ENCODE data around the gene MTURN. TPM values are rescaled to one million over a fixed set of nuclear protein-coding genes. Genes with fewer than 3 reads are reported as not detected.
"Not testable (repeated sequence)": the region's sequence is repeated elsewhere in the genome, so short reads cannot be mapped to it uniquely, and the experiment has no call there.

The MTURN gene
- total and polyA plus RNA-seq, 5 donors from 2014 or later, result 5.2 to 31.1 (median 6.2) TPM

GRCh38 chr7:30188381-30188780 is 53.6 kb downstream of the MTURN start:
- not testable (repeated sequence) for DNase-seq

DNA sequence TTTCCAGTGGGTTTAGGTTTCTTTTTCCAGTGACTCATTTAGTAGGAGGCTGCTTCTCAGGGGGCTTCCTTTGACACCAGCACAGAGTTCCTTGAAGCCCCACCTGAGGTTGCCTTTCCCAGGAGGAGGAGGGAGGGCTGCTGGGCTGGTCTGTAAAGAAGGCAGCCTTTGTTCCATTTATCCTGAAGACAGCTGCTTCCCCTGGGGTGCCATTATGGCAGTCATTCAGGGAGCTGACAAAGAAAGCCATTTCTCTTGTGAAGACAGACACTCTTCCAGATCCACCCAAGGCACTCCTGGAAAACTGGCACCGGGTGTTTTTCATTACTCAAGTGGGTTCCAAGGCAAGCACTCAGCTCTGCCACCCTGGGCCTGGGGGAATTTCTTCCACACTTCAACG is 54.0 kb downstream of the MTURN start:
- peaks cover 0 to 18% (median 4%) of the 10 kb centered on the region in 7 donors for H3K9me3 Mint-ChIP-seq
- H3K36me3 Mint-ChIP-seq, result peaks cover 16% of the 10 kb centered on the region
- no peaks in the 10 kb centered on the region for H3K4me1 ChIP-seq (ENCODE audit: control insufficient read depth, insufficient read depth, low read length, poor library complexity, severe bottlenecking)
- no peaks in the 10 kb centered on the region for H3K27me3 Mint-ChIP-seq
- H3K4me3 Mint-ChIP-seq, result no peak overlapping the region
- H3K36me3 ChIP-seq (ENCODE audit: control insufficient read depth, insufficient read depth, low read length), result no peaks in the 10 kb centered on the region
- no peak for ATAC-seq (ENCODE audit: low read depth in 2 of 2)
- peak overlapping the region in 1 of 3 donors; percentile 43 for H3K27ac Mint-ChIP-seq
- peaks cover 0 to 3% of the 10 kb centered on the region in 2 experiments for H3K9me3 ChIP-seq (ENCODE audit: control insufficient read depth in 2 of 2, low read length in 2 of 2)
- no peak overlapping the region for H3K4me3 ChIP-seq (ENCODE audit: low read depth, low read length)
- no peak overlapping the region for H3K27ac ChIP-seq (ENCODE audit: insufficient read depth, low read length, poor library complexity, severe bottlenecking)
- H3K27me3 ChIP-seq (ENCODE audit: control insufficient read depth, insufficient read depth, low read length), result no peaks in the 10 kb centered on the region
- no peaks in the 10 kb centered on the region for H3K4me1 Mint-ChIP-seq
- no peak for DNase-seq

More at GRCh38 chr7:30188381-30188780, 53.6 kb downstream of the MTURN start:
- H3K4me3 ChIP-seq (ENCODE audit: low read depth, low read length); H3K4me1 ChIP-seq (ENCODE audit: control insufficient read depth, insufficient read depth, low read length, poor library complexity, severe bottlenecking); H3K27ac Mint-ChIP-seq; H3K9me3 ChIP-seq (ENCODE audit: control insufficient read depth in 2 of 2, low read length in 2 of 2); H3K27me3 Mint-ChIP-seq; H3K27ac ChIP-seq (ENCODE audit: insufficient read depth, low read length, poor library complexity, severe bottlenecking); H3K36me3 ChIP-seq (ENCODE audit: control insufficient read depth, insufficient read depth, low read length); H3K4me3 Mint-ChIP-seq; H3K4me1 Mint-ChIP-seq; ATAC-seq (ENCODE audit: low read depth in 2 of 2); H3K27me3 ChIP-seq (ENCODE audit: control insufficient read depth, insufficient read depth, low read length): not testable (repeated sequence)
- Mint-ChIP-seq H3K9me3 (peaks cover 0 to 18% (median 4%) of the 10 kb centered on the region in 7 donors), H3K36me3 (peaks cover 14% of the 10 kb centered on the region)

GRCh38 chr7:30191809-30192208 is 57.0 kb downstream of the MTURN start:
- H3K36me3 ChIP-seq (ENCODE audit: control insufficient read depth, insufficient read depth, low read length), result no peaks in the 10 kb centered on the region
- no peaks in the 10 kb centered on the region for H3K4me1 Mint-ChIP-seq
- no peak overlapping the region for H3K4me3 ChIP-seq (ENCODE audit: low read depth, low read length)
- H3K9me3 ChIP-seq (ENCODE audit: control insufficient read depth in 2 of 2, low read length in 2 of 2), result peaks cover 8 to 11% of the 10 kb centered on the region in 2 experiments
- no peak overlapping the region for H3K27ac ChIP-seq (ENCODE audit: insufficient read depth, low read length, poor library complexity, severe bottlenecking)
- peaks cover 18% of the 10 kb centered on the region for H3K36me3 Mint-ChIP-seq
- peaks cover under 1% of the 10 kb centered on the region for H3K27me3 Mint-ChIP-seq
- peaks cover 0 to 32% (median 13%) of the 10 kb centered on the region in 7 donors for H3K9me3 Mint-ChIP-seq
- no peaks in the 10 kb centered on the region for H3K4me1 ChIP-seq (ENCODE audit: control insufficient read depth, insufficient read depth, low read length, poor library complexity, severe bottlenecking)
- no peak for ATAC-seq (ENCODE audit: low read depth in 2 of 2)
- DNase-seq, result no peak
- no peaks in the 10 kb centered on the region for H3K27me3 ChIP-seq (ENCODE audit: control insufficient read depth, insufficient read depth, low read length)
- H3K4me3 Mint-ChIP-seq, result no peak overlapping the region
- no peak overlapping the region for H3K27ac Mint-ChIP-seq

DNA sequence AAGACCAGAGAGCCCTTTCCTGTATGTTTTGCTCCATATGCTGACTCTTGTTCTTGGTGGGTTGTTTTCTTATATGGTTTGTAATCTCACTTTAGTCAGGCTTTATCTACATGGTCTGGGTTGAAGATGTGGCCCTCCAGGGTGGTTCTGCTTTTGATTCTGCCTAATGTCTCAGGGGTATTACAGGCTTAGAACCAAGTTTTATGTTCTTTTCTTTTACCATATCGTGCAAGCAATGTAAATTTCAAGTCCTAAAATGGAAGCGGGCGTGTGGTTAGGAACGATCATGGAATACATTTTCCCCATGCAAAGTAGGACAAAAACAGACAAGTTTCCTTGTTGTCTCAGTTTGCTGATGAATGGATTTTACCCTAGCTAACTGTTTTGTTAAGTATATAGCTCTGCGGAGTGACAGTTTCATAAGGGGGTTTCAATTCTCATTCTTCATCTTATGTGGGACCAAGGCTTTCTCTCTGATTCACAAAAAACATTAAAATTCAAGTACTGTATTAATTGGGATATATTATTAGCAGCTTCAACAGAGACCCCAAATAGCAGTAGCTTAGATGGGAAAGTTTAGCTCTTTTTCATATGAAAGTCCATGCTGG is 58.7 kb downstream of the MTURN start:
- ATAC-seq (ENCODE audit: low read depth in 2 of 2) (no peak), DNase-seq (no peak)
- H3K4me1 ChIP-seq (ENCODE audit: control insufficient read depth, insufficient read depth, low read length, poor library complexity, severe bottlenecking), result no peaks in the 10 kb centered on the region
- H3K27ac ChIP-seq (ENCODE audit: insufficient read depth, low read length, poor library complexity, severe bottlenecking), result no peak overlapping the region
- peaks cover 0 to under 1% (median 0%) of the 10 kb centered on the region in 4 donors for H3K4me1 Mint-ChIP-seq
- H3K9me3 Mint-ChIP-seq, result peaks cover 0 to 26% (median 10%) of the 10 kb centered on the region in 7 donors
- no peaks in the 10 kb centered on the region for H3K36me3 ChIP-seq (ENCODE audit: control insufficient read depth, insufficient read depth, low read length)
- no peak overlapping the region for H3K4me3 ChIP-seq (ENCODE audit: low read depth, low read length)
- peaks cover 15% of the 10 kb centered on the region for H3K36me3 Mint-ChIP-seq
- H3K4me3 Mint-ChIP-seq, result no peak overlapping the region
- H3K9me3 ChIP-seq (ENCODE audit: control insufficient read depth in 2 of 2, low read length in 2 of 2), result peaks cover 11% of the 10 kb centered on the region in 2 experiments
- H3K27ac Mint-ChIP-seq, result peak overlapping the region in 1 of 3 donors; percentile 72
- H3K27me3 ChIP-seq (ENCODE audit: control insufficient read depth, insufficient read depth, low read length), result no peaks in the 10 kb centered on the region
- peaks cover 10% of the 10 kb centered on the region for H3K27me3 Mint-ChIP-seq

GRCh38 chr7:30196408-30196807 is 61.6 kb downstream of the MTURN start:
- Mint-ChIP-seq H3K27me3 (peaks cover 10% of the 10 kb centered on the region), H3K27ac (no peak overlapping the region), H3K36me3 (peaks cover 12% of the 10 kb centered on the region), H3K9me3 (peaks cover 0 to 18% (median 10%) of the 10 kb centered on the region in 7 donors), H3K4me1 (peaks cover 0 to 2% (median 0%) of the 10 kb centered on the region in 4 donors), H3K4me3 (no peak overlapping the region)
- Histone ChIP-seq H3K4me1 (ENCODE audit: control insufficient read depth, insufficient read depth, low read length, poor library complexity, severe bottlenecking) (no peaks in the 10 kb centered on the region), H3K36me3 (ENCODE audit: control insufficient read depth, insufficient read depth, low read length) (no peaks in the 10 kb centered on the region), H3K9me3 (ENCODE audit: control insufficient read depth in 2 of 2, low read length in 2 of 2) (peaks cover 11% of the 10 kb centered on the region in 2 experiments), H3K27me3 (ENCODE audit: control insufficient read depth, insufficient read depth, low read length) (no peaks in the 10 kb centered on the region), H3K4me3 (ENCODE audit: low read depth, low read length) (no peak overlapping the region), H3K27ac (ENCODE audit: insufficient read depth, low read length, poor library complexity, severe bottlenecking) (no peak overlapping the region)
- ATAC-seq (ENCODE audit: low read depth in 2 of 2) (no peak), DNase-seq (no peak)

DNA sequence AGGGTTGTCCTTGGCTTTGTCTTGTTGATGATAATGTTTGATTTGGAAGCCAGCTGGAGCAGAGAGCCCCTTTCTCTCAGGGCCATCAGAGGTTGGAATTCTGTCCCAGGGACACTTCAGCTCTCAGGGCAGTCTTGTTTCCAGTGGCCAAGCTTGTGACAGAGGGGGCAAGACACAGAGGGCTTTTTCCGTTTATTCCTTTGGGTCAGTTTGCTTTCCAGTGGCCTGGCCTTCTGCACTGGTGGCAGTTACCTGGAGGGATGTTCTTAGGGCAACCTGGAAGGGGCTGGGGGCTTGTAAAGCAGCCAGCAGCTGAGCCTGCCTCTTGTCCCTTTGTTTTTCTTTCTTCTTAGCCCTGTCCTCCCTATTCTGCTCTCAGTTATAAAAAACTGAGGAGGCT is 62.7 kb downstream of the MTURN start:
- H3K36me3 Mint-ChIP-seq, result peaks cover 12% of the 10 kb centered on the region
- H3K4me1 Mint-ChIP-seq, result peaks cover 0 to 2% (median 0%) of the 10 kb centered on the region in 4 donors
- Histone ChIP-seq H3K36me3 (ENCODE audit: control insufficient read depth, insufficient read depth, low read length) (no peaks in the 10 kb centered on the region), H3K27ac (ENCODE audit: insufficient read depth, low read length, poor library complexity, severe bottlenecking) (no peak overlapping the region), H3K9me3 (ENCODE audit: control insufficient read depth in 2 of 2, low read length in 2 of 2) (peaks cover 11% of the 10 kb centered on the region in 2 experiments), H3K27me3 (ENCODE audit: control insufficient read depth, insufficient read depth, low read length) (no peaks in the 10 kb centered on the region), H3K4me1 (ENCODE audit: control insufficient read depth, insufficient read depth, low read length, poor library complexity, severe bottlenecking) (no peaks in the 10 kb centered on the region), H3K4me3 (ENCODE audit: low read depth, low read length) (no peak overlapping the region)
- no peak for ATAC-seq (ENCODE audit: low read depth in 2 of 2)
- no peak overlapping the region for H3K4me3 Mint-ChIP-seq
- peaks cover 10% of the 10 kb centered on the region for H3K27me3 Mint-ChIP-seq
- H3K9me3 Mint-ChIP-seq, result peaks cover 0 to 18% (median 10%) of the 10 kb centered on the region in 7 donors
- no peak overlapping the region for H3K27ac Mint-ChIP-seq
- DNase-seq, result no peak

DNA sequence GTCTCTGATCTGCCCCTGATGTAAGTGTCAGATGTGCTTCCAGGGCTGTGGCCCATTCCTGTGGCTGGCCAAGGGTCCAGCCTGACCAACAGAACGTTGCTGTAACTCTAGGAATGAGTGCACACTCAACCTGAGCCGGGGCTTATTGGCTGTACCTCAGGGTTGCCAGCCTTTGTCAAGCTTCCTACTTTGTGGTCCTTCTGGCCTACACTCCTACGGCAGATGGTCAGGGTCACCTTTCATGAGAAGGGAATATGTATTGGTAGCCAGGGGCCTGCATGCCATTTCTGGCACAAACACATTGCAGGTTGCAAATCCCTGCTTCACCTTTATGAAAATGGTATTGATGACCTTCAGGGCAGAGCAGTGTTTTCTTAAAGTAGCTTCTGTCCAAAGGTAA is 64.5 kb downstream of the MTURN start:
- H3K4me1 Mint-ChIP-seq, result peaks cover 0 to 2% (median 0%) of the 10 kb centered on the region in 4 donors
- no peaks in the 10 kb centered on the region for H3K27me3 ChIP-seq (ENCODE audit: control insufficient read depth, insufficient read depth, low read length)
- no peak overlapping the region for H3K27ac ChIP-seq (ENCODE audit: insufficient read depth, low read length, poor library complexity, severe bottlenecking)
- H3K36me3 ChIP-seq (ENCODE audit: control insufficient read depth, insufficient read depth, low read length), result no peaks in the 10 kb centered on the region
- ATAC-seq (ENCODE audit: low read depth in 2 of 2) (no peak), DNase-seq (no peak)
- peaks cover 11% of the 10 kb centered on the region in 2 experiments for H3K9me3 ChIP-seq (ENCODE audit: control insufficient read depth in 2 of 2, low read length in 2 of 2)
- peaks cover 10% of the 10 kb centered on the region for H3K27me3 Mint-ChIP-seq
- no peak overlapping the region for H3K4me3 ChIP-seq (ENCODE audit: low read depth, low read length)
- H3K36me3 Mint-ChIP-seq, result peaks cover 8% of the 10 kb centered on the region
- H3K27ac Mint-ChIP-seq, result no peak overlapping the region
- no peaks in the 10 kb centered on the region for H3K4me1 ChIP-seq (ENCODE audit: control insufficient read depth, insufficient read depth, low read length, poor library complexity, severe bottlenecking)
- H3K4me3 Mint-ChIP-seq, result no peak overlapping the region
- peaks cover 0 to 17% (median 10%) of the 10 kb centered on the region in 7 donors for H3K9me3 Mint-ChIP-seq

- H3K4me3 Mint-ChIP-seq, result no peak overlapping the region
- peaks cover 10% of the 10 kb centered on the region for H3K27me3 Mint-ChIP-seq
- H3K4me1 ChIP-seq (ENCODE audit: control insufficient read depth, insufficient read depth, low read length, poor library complexity, severe bottlenecking), result no peaks in the 10 kb centered on the region
- H3K27ac ChIP-seq (ENCODE audit: insufficient read depth, low read length, poor library complexity, severe bottlenecking), result no peak overlapping the region
- ATAC-seq (ENCODE audit: low read depth in 2 of 2) (no peak), DNase-seq (no peak)
- H3K9me3 ChIP-seq (ENCODE audit: control insufficient read depth in 2 of 2, low read length in 2 of 2), result peaks cover 8 to 11% of the 10 kb centered on the region in 2 experiments
- H3K27ac Mint-ChIP-seq, result no peak overlapping the region
- H3K9me3 Mint-ChIP-seq, result peaks cover 0 to 12% (median 7%) of the 10 kb centered on the region in 7 donors
- no peaks in the 10 kb centered on the region for H3K27me3 ChIP-seq (ENCODE audit: control insufficient read depth, insufficient read depth, low read length)
- H3K4me1 Mint-ChIP-seq, result peaks cover 0 to 2% (median 0%) of the 10 kb centered on the region in 4 donors
- H3K36me3 Mint-ChIP-seq, result peaks cover 5% of the 10 kb centered on the region
- H3K36me3 ChIP-seq (ENCODE audit: control insufficient read depth, insufficient read depth, low read length), result no peaks in the 10 kb centered on the region
- H3K4me3 ChIP-seq (ENCODE audit: low read depth, low read length), result no peak overlapping the region
Observed at GRCh38 chr7:30200591-30200990, 65.8 kb downstream of the MTURN start.
